CD14-positive monocyte (primary cell): ENCODE measurements around the gene EXOC3L4. TPM values are rescaled to one million over a fixed set of nuclear protein-coding genes. Genes with fewer than 3 reads are reported as not detected.

Experiments used
- DNase-seq, 3 donors: peaks; one replicate each; pipeline ENCODE4 v3.0.0-alpha.2; 2011 to 2022
- H2AFZ ChIP-seq: 2 replicates; pipeline ENCODE4 v1.6.0; 2012; ENCODE audit warnings: mild to moderate bottlenecking, low read depth, low read length, inconsistent platforms; ENCODE audit not compliant: insufficient read depth, poor library complexity, severe bottlenecking
- H3K27ac ChIP-seq, 2 donors: 1 replicate in 1 of 2; 2 replicates in 1 of 2; pipeline ENCODE4 v1.5.1; 2012 to 2013; ENCODE audit warnings: low read length in 2 of 2, control low read depth in 1 of 2, inconsistent platforms in 1 of 2, low read depth in 1 of 2, mild to moderate bottlenecking in 1 of 2
- H3K27me3 ChIP-seq, 2 donors: one replicate each; pipeline versions ENCODE4 v1.6.0 to v1.6.1; 2011 to 2013; ENCODE audit warnings: low read length in 2 of 2; ENCODE audit not compliant: control insufficient read depth in 2 of 2, insufficient read depth in 2 of 2
- H3K36me3 ChIP-seq, 2 donors: replicated peaks in 1 of 2; 1 replicate in 1 of 2; 2 replicates in 1 of 2; pipeline versions ENCODE4 v1.5.1 to v1.6.1; 2012 to 2013; ENCODE audit warnings: low read length in 2 of 2, control low read depth in 1 of 2, inconsistent platforms in 1 of 2, mild to moderate bottlenecking in 1 of 2; ENCODE audit not compliant: insufficient read depth in 2 of 2, control insufficient read depth in 1 of 2
- H3K4me1 ChIP-seq, 2 donors: 1 replicate in 1 of 2; 2 replicates in 1 of 2; pipeline versions ENCODE4 v1.5.1 to v1.6.1; 2012 to 2013; ENCODE audit warnings: low read length in 2 of 2, control low read depth in 1 of 2, inconsistent platforms in 1 of 2, mild to moderate bottlenecking in 1 of 2, moderate library complexity in 1 of 2; ENCODE audit not compliant: insufficient read depth in 2 of 2, control insufficient read depth in 1 of 2
- H3K4me2 ChIP-seq: replicated peaks from 2 replicates; pipeline ENCODE3; 2012; ENCODE audit warnings: low read length, moderate library complexity, mild to moderate bottlenecking; ENCODE audit not compliant: poor library complexity, severe bottlenecking; ENCODE audit errors: extremely low read depth
- H3K4me3 ChIP-seq, 3 experiments: fragments of 200-600 bp in 1 of 3; sonication (generic) in 1 of 3; replicated peaks in 1 of 3; 1 replicate in 2 of 3; 2 replicates in 1 of 3; pipeline ENCODE4 v1.5.1; 2011 to 2013; ENCODE audit warnings: low read length in 3 of 3, mild to moderate bottlenecking in 3 of 3, control low read depth in 2 of 3, low read depth in 2 of 3, inconsistent platforms in 1 of 3, moderate library complexity in 1 of 3
- H3K79me2 ChIP-seq: 2 replicates; pipeline ENCODE4 v1.6.0; 2012; ENCODE audit warnings: mild to moderate bottlenecking, control low read depth, inconsistent platforms, low read length, moderate library complexity; ENCODE audit not compliant: insufficient read depth
- H3K9ac ChIP-seq: 2 replicates; pipeline ENCODE4 v1.6.0; 2017; ENCODE audit warnings: low read length, mild to moderate bottlenecking; ENCODE audit not compliant: insufficient read depth, poor library complexity, severe bottlenecking
- H3K9me3 ChIP-seq, 2 donors: replicated peaks in 1 of 2; 1 replicate in 1 of 2; 2 replicates in 1 of 2; pipeline versions ENCODE4 v1.5.1 to v1.6.1; 2012 to 2013; ENCODE audit warnings: low read length in 2 of 2, control low read depth in 1 of 2; ENCODE audit not compliant: control insufficient read depth in 1 of 2, insufficient read depth in 1 of 2
- H4K20me1 ChIP-seq: 2 replicates; pipeline ENCODE4 v1.6.0; 2012; ENCODE audit warnings: mild to moderate bottlenecking, low read length, control low read depth, moderate library complexity; ENCODE audit not compliant: insufficient read depth
- H3K27ac Mint-ChIP-seq, 7 donors: one replicate each; pipeline ENCODE4 v1.8.0; 2020; ENCODE audit warnings: mild to moderate bottlenecking in 7 of 7, mixed read lengths in 7 of 7, moderate library complexity in 6 of 7, inconsistent platforms in 2 of 7
- H3K27me3 Mint-ChIP-seq, 3 donors: one replicate each; pipeline ENCODE4 v1.8.0; 2021 to 2022; ENCODE audit warnings: low read depth in 3 of 3, mild to moderate bottlenecking in 3 of 3, mixed read lengths in 3 of 3, moderate library complexity in 3 of 3, inconsistent platforms in 1 of 3
- H3K36me3 Mint-ChIP-seq, 2 donors: one replicate each; pipeline ENCODE4 v1.8.0; 2020; ENCODE audit warnings: mixed read lengths in 2 of 2, inconsistent platforms in 1 of 2, mild to moderate bottlenecking in 1 of 2
- H3K4me1 Mint-ChIP-seq: one replicate; pipeline ENCODE4 v1.8.0; 2020; ENCODE audit warnings: mild to moderate bottlenecking, mixed read lengths
- H3K4me3 Mint-ChIP-seq, 2 donors: one replicate each; pipeline ENCODE4 v1.8.0; 2020; ENCODE audit warnings: mild to moderate bottlenecking in 2 of 2, mixed read lengths in 2 of 2, moderate library complexity in 1 of 2
- H3K9me3 Mint-ChIP-seq, 7 donors: one replicate each; pipeline ENCODE4 v1.8.0; 2020 to 2022; ENCODE audit warnings: mixed read lengths in 7 of 7, mild to moderate bottlenecking in 6 of 7, moderate library complexity in 6 of 7, inconsistent platforms in 2 of 7
- WGBS: methylation state at CpG from one replicate; pipeline ENCODE4 v1.1.5; 2013; ENCODE audit warnings: missing lambda C conversion rate; ENCODE audit not compliant: insufficient coverage; 5-methylcytosine and 5-hydroxymethylcytosine counted together
- intact Hi-C, 2 donors: fragments of 100-400 bp; cut with micrococcal nuclease; formaldehyde crosslinking; loops; one replicate each; pipeline versions ENCODE4 v1.15.0 to v1.15.1; 2023
- polyA plus RNA-seq, 3 donors: library from polyadenylated mRNA; depleted of rRNA in 1 of 3; unstranded in 2 of 3; stranded (reverse) in 1 of 3; fragments of 300-500 nt in 2 of 3; fragments of >200 nt in 1 of 3; fragmentation: Illumina TruSeq in 2 of 3; gene quantifications; 1 replicate in 2 of 3; 2 replicates in 1 of 3; pipeline ENCODE4 v1.2.3, GENCODE V29; 2012 to 2021
- TF ChIP-seq, protein P1 (sequence below): fragments of 200-600 bp; IDR thresholded peaks from one replicate; pipeline ENCODE4 v1.8.0; 2022; ENCODE audit warnings: antibody characterized with exemption, mild to moderate bottlenecking

The EXOC3L4 gene
- polyA plus RNA-seq, 3 donors = 0.17 TPM; not detected in 2

DNA sequence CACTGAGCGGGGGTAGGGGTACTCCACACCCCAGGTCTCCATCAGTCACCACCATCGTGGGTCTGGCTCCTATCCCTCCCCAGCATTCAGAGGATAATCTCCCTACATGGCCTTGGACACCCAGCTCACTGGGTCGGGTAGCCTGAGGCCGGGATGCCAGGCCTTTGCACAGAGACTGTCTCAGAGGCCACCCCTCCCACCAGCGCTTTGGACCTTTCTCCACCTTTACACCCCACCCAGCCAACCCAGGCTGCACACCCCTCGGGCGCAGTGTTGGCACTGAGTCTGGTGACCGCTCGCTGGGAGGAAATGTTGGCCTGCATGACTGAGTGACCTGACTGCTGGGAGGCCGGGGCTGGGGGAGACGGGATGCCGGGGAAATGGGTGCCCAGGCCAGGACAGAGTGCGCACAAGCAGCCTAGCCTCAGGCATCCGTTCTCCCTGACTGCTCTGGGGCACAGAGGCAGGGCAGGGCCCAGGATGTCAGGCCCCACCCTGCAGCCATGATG is 21.1 kb upstream of the EXOC3L4 start:
- H3K4me3 Mint-ChIP-seq = no peak overlapping the region
- H3K27ac ChIP-seq = no peak overlapping the region
- H3K27me3 Mint-ChIP-seq = peaks cover 7 to 42% (median 22%) of the 10 kb centered on the region in 3 donors
- H3K9me3 ChIP-seq = no peaks in the 10 kb centered on the region
- H4K20me1 ChIP-seq = no peaks in the 10 kb centered on the region
- 95% methylated on average over 12 of the region's 14 CpGs for WGBS
- H3K9ac ChIP-seq = no peak overlapping the region
- no peaks in the 10 kb centered on the region for H3K36me3 Mint-ChIP-seq
- H3K27ac Mint-ChIP-seq = no peak overlapping the region
- H2AFZ ChIP-seq = no peak overlapping the region
- DNase-seq = no peak
- peaks cover 9 to 17% of the 10 kb centered on the region in 2 donors for H3K4me1 ChIP-seq
- H3K4me1 Mint-ChIP-seq = peaks cover 2% of the 10 kb centered on the region
- H3K4me2 ChIP-seq = no peak overlapping the region
- peaks cover 0 to 3% (median 0%) of the 10 kb centered on the region in 7 donors for H3K9me3 Mint-ChIP-seq
- H3K4me3 ChIP-seq = no peak overlapping the region
- TF ChIP-seq, protein P1, sequence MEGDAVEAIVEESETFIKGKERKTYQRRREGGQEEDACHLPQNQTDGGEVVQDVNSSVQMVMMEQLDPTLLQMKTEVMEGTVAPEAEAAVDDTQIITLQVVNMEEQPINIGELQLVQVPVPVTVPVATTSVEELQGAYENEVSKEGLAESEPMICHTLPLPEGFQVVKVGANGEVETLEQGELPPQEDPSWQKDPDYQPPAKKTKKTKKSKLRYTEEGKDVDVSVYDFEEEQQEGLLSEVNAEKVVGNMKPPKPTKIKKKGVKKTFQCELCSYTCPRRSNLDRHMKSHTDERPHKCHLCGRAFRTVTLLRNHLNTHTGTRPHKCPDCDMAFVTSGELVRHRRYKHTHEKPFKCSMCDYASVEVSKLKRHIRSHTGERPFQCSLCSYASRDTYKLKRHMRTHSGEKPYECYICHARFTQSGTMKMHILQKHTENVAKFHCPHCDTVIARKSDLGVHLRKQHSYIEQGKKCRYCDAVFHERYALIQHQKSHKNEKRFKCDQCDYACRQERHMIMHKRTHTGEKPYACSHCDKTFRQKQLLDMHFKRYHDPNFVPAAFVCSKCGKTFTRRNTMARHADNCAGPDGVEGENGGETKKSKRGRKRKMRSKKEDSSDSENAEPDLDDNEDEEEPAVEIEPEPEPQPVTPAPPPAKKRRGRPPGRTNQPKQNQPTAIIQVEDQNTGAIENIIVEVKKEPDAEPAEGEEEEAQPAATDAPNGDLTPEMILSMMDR = no peak
- intact Hi-C loops = loop anchor here in 1 of 2 donors (10.0 kb wide), 1 partner anchor 111 kb away; no protein-coding TSS in a partner anchor
- no peaks in the 10 kb centered on the region for H3K36me3 ChIP-seq
- H3K27me3 ChIP-seq = peaks cover 0 to 21% of the 10 kb centered on the region in 2 donors
- H3K79me2 ChIP-seq = no peaks in the 10 kb centered on the region

DNA sequence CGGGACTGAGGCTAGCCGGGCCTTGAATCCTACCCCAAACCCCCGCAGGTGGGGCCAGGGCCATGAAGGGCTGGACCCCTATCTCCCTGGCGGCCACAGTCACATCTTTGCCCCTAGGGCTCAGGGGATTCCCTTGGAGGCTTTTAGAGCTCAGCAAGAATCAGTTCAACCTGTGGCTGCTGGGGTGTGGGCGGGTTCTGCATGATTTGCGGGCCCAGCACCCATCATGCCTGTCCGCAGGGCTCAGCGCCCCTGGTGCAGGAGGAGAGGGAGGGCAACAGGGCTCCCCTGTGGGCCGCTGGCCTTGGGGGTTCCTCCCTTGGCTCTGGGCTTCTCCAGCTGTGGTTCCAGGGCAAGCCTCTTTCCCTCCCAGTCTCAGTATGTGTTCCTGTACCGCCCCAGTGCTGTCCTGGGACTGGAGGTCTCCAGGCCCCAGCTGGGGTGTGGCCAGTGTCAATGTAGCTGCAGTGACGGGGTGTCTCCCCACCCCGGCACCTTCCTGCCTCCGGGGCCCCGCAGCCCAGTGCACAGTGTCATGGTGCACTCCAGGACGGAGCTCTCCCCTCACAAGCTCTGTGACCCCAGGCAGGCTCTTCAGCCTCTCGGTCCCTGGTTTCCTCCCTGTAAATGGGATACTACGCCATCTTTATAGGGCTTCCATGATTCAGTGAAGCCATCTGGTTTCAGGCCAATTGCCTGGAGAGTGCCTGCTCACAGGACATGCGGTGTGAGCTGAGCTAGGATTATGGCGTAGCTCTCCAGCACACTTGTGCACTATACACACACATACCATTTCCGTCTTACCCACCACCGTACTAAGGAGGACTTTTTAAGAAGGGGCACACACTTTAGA is 20.4 kb upstream of the EXOC3L4 start:
- Histone ChIP-seq H3K27me3 (peaks cover 0 to 24% of the 10 kb centered on the region in 2 donors), H3K79me2 (no peaks in the 10 kb centered on the region), H3K4me3 (no peak overlapping the region), H2AFZ (no peak overlapping the region), H3K9me3 (no peaks in the 10 kb centered on the region), H3K36me3 (no peaks in the 10 kb centered on the region), H3K9ac (no peak overlapping the region), H3K27ac (no peak overlapping the region), H4K20me1 (no peaks in the 10 kb centered on the region), H3K4me2 (no peak overlapping the region), H3K4me1 (peaks cover 9 to 17% of the 10 kb centered on the region in 2 donors)
- H3K27ac Mint-ChIP-seq = peak overlapping the region in 1 of 7 donors; percentile 57
- 85% methylated on average over 15 of the region's 21 CpGs for WGBS
- H3K4me3 Mint-ChIP-seq = peak overlapping the region in 1 of 2 donors; percentile 39
- H3K4me1 Mint-ChIP-seq = peaks cover 2% of the 10 kb centered on the region
- H3K9me3 Mint-ChIP-seq = peaks cover 0 to 3% (median 0%) of the 10 kb centered on the region in 7 donors
- H3K36me3 Mint-ChIP-seq = no peaks in the 10 kb centered on the region
- peaks cover 5 to 37% (median 21%) of the 10 kb centered on the region in 3 donors for H3K27me3 Mint-ChIP-seq
- intact Hi-C loops = loop anchor here (2.0 to 10.0 kb wide), 3 partner anchors 69 to 219 kb away; no protein-coding TSS in a partner anchor
- no peak for DNase-seq
- TF ChIP-seq, protein P1 = no peak
